GM12891 (cell line): ENCODE results near the gene PLSCR3.

ENCODE experiments used
- POLR2A ChIP-seq: IDR thresholded peaks from 2 replicates; pipeline ENCODE4 v1.6.1; 2011; ENCODE audit warnings: low read depth, low read length, control low read depth
- TAF1 ChIP-seq: IDR thresholded peaks from 2 replicates; pipeline ENCODE4 v1.6.1; 2011; ENCODE audit warnings: low read depth, low read length, control low read depth

DNA sequence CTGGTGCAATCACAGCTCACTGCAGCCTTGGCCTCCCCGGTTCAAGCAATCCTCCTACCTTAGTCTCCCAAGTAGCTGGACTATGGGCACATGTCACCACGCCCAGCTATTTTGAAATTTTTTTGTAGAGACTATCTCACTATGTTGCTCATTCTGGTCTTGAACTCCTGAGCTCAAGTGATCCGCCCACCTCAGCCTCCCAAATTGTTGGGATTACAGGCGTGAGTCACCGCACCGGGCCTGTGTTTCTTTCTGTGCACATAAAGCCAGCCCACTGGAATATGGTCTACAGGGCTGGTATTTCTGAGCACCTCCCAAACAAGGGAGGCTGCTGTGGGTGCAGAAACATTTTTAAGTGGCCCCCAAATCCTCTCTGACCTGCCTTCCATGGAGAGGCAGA is 31.0 kb downstream of the PLSCR3 start:
- TF ChIP-seq POLR2A, result no peak
- TF ChIP-seq TAF1, result no peak
